ENCODE measurements around the gene SPATA31E1. TPM values are rescaled to one million over a fixed set of nuclear protein-coding genes. Genes with fewer than 3 reads are reported as not detected.

Gene SPATA31E1
- total RNA-seq, 6 experiments from 2014 or later = not detected

GRCh38 chr9:87880683-87881082 is 2.0 kb upstream of the SPATA31E1 start:
- ATAC-seq = no peak
- Histone ChIP-seq H3K9me3 (no peaks in the 10 kb centered on the region), H3K4me1 (no peaks in the 10 kb centered on the region), H3K27me3 (no peaks in the 10 kb centered on the region), H3K36me3 (no peaks in the 10 kb centered on the region), H3K27ac (no peak overlapping the region), H3K4me3 (no peak overlapping the region)
- TF ChIP-seq CTCF (IDR thresholded peaks at IDR 0.05) (no peak), POLR2A (IDR thresholded peaks at IDR 0.05) (no peak)
- DNase-seq = no peak
- intact Hi-C loops (cut with DNase I) = no loop called here
- 67% methylated on average over 3 of the region's 6 CpGs for WGBS (ENCODE audit: insufficient coverage, low coverage, low lambda C conversion rate, missing lambda C conversion rate)

- H3K9me3 ChIP-seq = no peaks in the 10 kb centered on the region
- intact Hi-C loops (cut with DNase I) = no loop called here
- H3K36me3 ChIP-seq = no peaks in the 10 kb centered on the region
- WGBS (ENCODE audit: insufficient coverage, low coverage, low lambda C conversion rate, missing lambda C conversion rate) = 87% methylated on average over 3 of the region's 6 CpGs
- no peak for ATAC-seq
- no peak overlapping the region for H3K4me3 ChIP-seq
- no peak for DNase-seq
- H3K27ac ChIP-seq = no peak overlapping the region
- no peaks in the 10 kb centered on the region for H3K27me3 ChIP-seq
- TF ChIP-seq CTCF (IDR thresholded peaks at IDR 0.05) = no peak
- TF ChIP-seq POLR2A (IDR thresholded peaks at IDR 0.05) = no peak
- H3K4me1 ChIP-seq = no peaks in the 10 kb centered on the region
These were observed 597 bp downstream of the SPATA31E1 start for GRCh38 chr9:87883274-87883673.

- ATAC-seq = peak in 2 of 4 donors; percentile 14 to 16
- WGBS (ENCODE audit: insufficient coverage, low coverage, low lambda C conversion rate, missing lambda C conversion rate) = 60% methylated on average over 1 of the region's 8 CpGs
- no peak for DNase-seq
These were observed 1.3 kb downstream of the SPATA31E1 start for GRCh38 chr9:87883990-87884389.

GRCh38 chr9:87884578-87885459 is 2.1 kb downstream of the SPATA31E1 start:
- DNase-seq (no peak), ATAC-seq (no peak)
- 88% methylated on average over 5 of the region's 17 CpGs for WGBS (ENCODE audit: insufficient coverage, low coverage, low lambda C conversion rate, missing lambda C conversion rate)
- no peaks in the 10 kb centered on the region for H3K4me1 ChIP-seq
- no peak for TF ChIP-seq POLR2A (IDR thresholded peaks at IDR 0.05)
- TF ChIP-seq CTCF (IDR thresholded peaks at IDR 0.05) = no peak
- intact Hi-C loops (cut with DNase I) = no loop called here
- no peak overlapping the region for H3K27ac ChIP-seq
- H3K36me3 ChIP-seq = no peaks in the 10 kb centered on the region
- no peaks in the 10 kb centered on the region for H3K9me3 ChIP-seq
- H3K27me3 ChIP-seq = no peaks in the 10 kb centered on the region
- no peak overlapping the region for H3K4me3 ChIP-seq

More at GRCh38 chr9:87883990-87884389, 1.3 kb downstream of the SPATA31E1 start:
- TF ChIP-seq CTCF (IDR thresholded peaks at IDR 0.05) = peak in 2 of 4 donors; percentile 13 to 24
- TF ChIP-seq POLR2A (IDR thresholded peaks at IDR 0.05) = no peak
- no peaks in the 10 kb centered on the region for H3K9me3 ChIP-seq
- intact Hi-C loops (cut with DNase I) = no loop called here
- no peak overlapping the region for H3K4me3 ChIP-seq
- no peak overlapping the region for H3K27ac ChIP-seq
- H3K4me1 ChIP-seq = no peaks in the 10 kb centered on the region
- no peaks in the 10 kb centered on the region for H3K36me3 ChIP-seq
- H3K27me3 ChIP-seq = no peaks in the 10 kb centered on the region

Data from right lobe of liver (tissue), 6 donors.